Osteoblast (primary cell): ENCODE data around the gene KRT4. TPM values are rescaled to one million over a fixed set of nuclear protein-coding genes. Genes with fewer than 3 reads are reported as not detected.

Experiments
- DNase-seq: peaks from one replicate; pipeline ENCODE4 v3.0.0; 2011; ENCODE audit warnings: low spot score, mixed read lengths; ENCODE audit not compliant: insufficient read length; ENCODE audit errors: missing footprints
- H2AFZ ChIP-seq: 2 replicates; pipeline ENCODE4 v1.6.0; 2011; ENCODE audit warnings: mild to moderate bottlenecking, low read length
- H3K27ac ChIP-seq: 2 replicates; pipeline ENCODE4 v1.5.1; 2011; ENCODE audit warnings: mild to moderate bottlenecking, low read depth, low read length, moderate library complexity
- H3K27me3 ChIP-seq: 2 replicates; pipeline ENCODE4 v1.6.0; 2012; ENCODE audit warnings: mild to moderate bottlenecking, control low read depth, inconsistent platforms, low read length, moderate library complexity; ENCODE audit not compliant: insufficient read depth
- H3K36me3 ChIP-seq: 2 replicates; pipeline ENCODE4 v1.5.1; 2011; ENCODE audit warnings: mild to moderate bottlenecking, low read length, control low read depth, moderate library complexity; ENCODE audit not compliant: insufficient read depth
- H3K4me1 ChIP-seq: 2 replicates; pipeline ENCODE4 v1.5.1; 2011; ENCODE audit warnings: mild to moderate bottlenecking, low read length, control low read depth, moderate library complexity; ENCODE audit not compliant: insufficient read depth
- H3K4me2 ChIP-seq: 2 replicates; pipeline ENCODE4 v1.6.0; 2011; ENCODE audit warnings: mild to moderate bottlenecking, low read length; ENCODE audit not compliant: insufficient read depth
- H3K4me3 ChIP-seq: fragments of 200-600 bp; sonication (generic); 3 replicates; pipeline ENCODE4 v1.5.1; 2012; ENCODE audit warnings: mild to moderate bottlenecking, low read length, inconsistent platforms; ENCODE audit not compliant: insufficient read depth
- H3K79me2 ChIP-seq: 2 replicates; pipeline ENCODE4 v1.6.0; 2012; ENCODE audit warnings: mild to moderate bottlenecking, low read length, control low read depth, inconsistent platforms; ENCODE audit not compliant: insufficient read depth
- H3K9me3 ChIP-seq: 2 replicates; pipeline ENCODE4 v1.5.1; 2011; ENCODE audit warnings: low read depth, low read length, control low read depth
- H4K20me1 ChIP-seq: 2 replicates; pipeline ENCODE4 v1.6.0; 2012; ENCODE audit warnings: mild to moderate bottlenecking, low read length, control low read depth; ENCODE audit not compliant: insufficient read depth
- CTCF ChIP-seq: IDR thresholded peaks from 2 replicates; pipeline ENCODE4 v1.5.1; 2011; ENCODE audit warnings: mild to moderate bottlenecking, low read depth, low read length, moderate library complexity; ENCODE audit errors: extremely low read depth
- total RNA-seq: library from RNA; depleted of rRNA; stranded (reverse); fragments of >200 nt; gene quantifications from 2 replicates; pipeline ENCODE4 v1.2.3, GENCODE V29; 2012

KRT4 gene
- total RNA-seq = not detected in 2 replicates

- no peak for TF ChIP-seq CTCF
- Histone ChIP-seq H3K27me3 (peaks cover 32% of the 10 kb centered on the region), H2AFZ (no peak within 1 kb of the TSS)
These were observed at the start of gene KRT4 for GRCh38 chr12:52813885-52814709. Gene KRT4 (minus strand): TSS chr12:52814116. CDS start chr12:52814058, 58 bp downstream.

GRCh38 chr12:52862023-52862422, 48.1 kb upstream of the KRT4 start:
- no peak for DNase-seq
- H3K4me2 ChIP-seq = no peak overlapping the region
- no peak overlapping the region for H3K4me3 ChIP-seq
- peaks cover 2% of the 10 kb centered on the region for H3K27me3 ChIP-seq
- no peaks in the 10 kb centered on the region for H4K20me1 ChIP-seq
- no peak for TF ChIP-seq CTCF
- H3K27ac ChIP-seq = no peak overlapping the region
- no peak overlapping the region for H2AFZ ChIP-seq
- no peaks in the 10 kb centered on the region for H3K9me3 ChIP-seq
- H3K79me2 ChIP-seq = no peaks in the 10 kb centered on the region
- H3K4me1 ChIP-seq = peaks cover 9% of the 10 kb centered on the region
- no peaks in the 10 kb centered on the region for H3K36me3 ChIP-seq

More at GRCh38 chr12:52813885-52814709, at the start of gene KRT4:
- Histone ChIP-seq H3K4me1 (no peaks in the 10 kb centered on the region), H3K36me3 (no peaks in the 10 kb centered on the region), H4K20me1 (no peaks in the 10 kb centered on the region), H3K27ac (no peak within 1 kb of the TSS), H3K79me2 (no peaks in the 10 kb centered on the region), H3K9me3 (no peaks in the 10 kb centered on the region), H3K4me3 (no peak within 1 kb of the TSS), H3K4me2 (no peak within 1 kb of the TSS)
- DNase-seq = no peak

GRCh38 chr12:52861511-52861910, 47.6 kb upstream of the KRT4 start:
- Histone ChIP-seq H3K79me2 (no peaks in the 10 kb centered on the region), H3K9me3 (no peaks in the 10 kb centered on the region), H3K27ac (no peak overlapping the region), H3K36me3 (no peaks in the 10 kb centered on the region), H3K4me3 (no peak overlapping the region), H4K20me1 (no peaks in the 10 kb centered on the region), H3K4me2 (no peak overlapping the region), H3K4me1 (peaks cover 9% of the 10 kb centered on the region), H2AFZ (no peak overlapping the region), H3K27me3 (peaks cover 2% of the 10 kb centered on the region)
- TF ChIP-seq CTCF = no peak
- DNase-seq = no peak

DNA sequence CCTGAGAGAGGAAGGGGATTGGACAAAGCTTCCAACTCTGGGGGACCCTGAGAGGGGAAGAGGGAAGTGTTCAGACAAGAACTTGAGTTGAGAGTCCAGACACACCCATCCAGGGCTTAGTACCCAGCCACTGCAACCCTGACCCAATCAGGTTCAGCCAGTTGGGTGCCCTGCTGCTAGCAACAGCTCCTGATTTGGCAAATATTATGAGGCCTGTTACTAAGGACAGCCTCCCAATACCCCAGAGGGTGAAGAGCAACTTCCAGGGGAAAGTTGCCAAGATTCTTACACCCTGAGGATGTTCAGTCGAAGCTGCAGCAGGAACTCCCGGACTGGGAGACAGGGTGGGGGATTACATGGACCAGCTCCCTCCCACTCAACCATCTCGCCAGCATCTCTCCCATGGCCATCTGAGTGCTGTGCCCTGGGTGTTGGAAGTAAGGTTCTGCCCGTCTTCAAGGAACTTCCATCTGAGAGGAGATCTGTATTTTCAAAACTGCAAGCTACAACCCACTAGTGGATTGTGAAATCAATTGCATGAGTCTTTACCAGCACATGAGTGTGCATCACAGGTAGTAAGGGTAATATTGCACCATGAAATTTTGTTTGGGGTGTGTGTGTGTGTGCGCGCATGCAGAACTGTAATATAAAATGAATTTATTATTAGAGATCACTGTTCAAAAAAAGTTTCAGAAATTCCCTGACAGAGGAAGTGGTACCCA, 46.3 kb upstream of the KRT4 start:
- Histone ChIP-seq H3K27ac (peak overlapping the region; percentile 8), H3K9me3 (no peaks in the 10 kb centered on the region), H3K4me1 (peaks cover 9% of the 10 kb centered on the region), H4K20me1 (no peaks in the 10 kb centered on the region), H3K27me3 (peaks cover 2% of the 10 kb centered on the region), H3K79me2 (no peaks in the 10 kb centered on the region), H3K4me2 (peak overlapping the region; percentile 5), H3K4me3 (no peak overlapping the region), H3K36me3 (no peaks in the 10 kb centered on the region), H2AFZ (peak overlapping the region; percentile 9)
- DNase-seq = peak; percentile 94
- TF ChIP-seq CTCF = no peak
